ENCODE data around the gene RASAL1.

RASAL1 gene

DNA sequence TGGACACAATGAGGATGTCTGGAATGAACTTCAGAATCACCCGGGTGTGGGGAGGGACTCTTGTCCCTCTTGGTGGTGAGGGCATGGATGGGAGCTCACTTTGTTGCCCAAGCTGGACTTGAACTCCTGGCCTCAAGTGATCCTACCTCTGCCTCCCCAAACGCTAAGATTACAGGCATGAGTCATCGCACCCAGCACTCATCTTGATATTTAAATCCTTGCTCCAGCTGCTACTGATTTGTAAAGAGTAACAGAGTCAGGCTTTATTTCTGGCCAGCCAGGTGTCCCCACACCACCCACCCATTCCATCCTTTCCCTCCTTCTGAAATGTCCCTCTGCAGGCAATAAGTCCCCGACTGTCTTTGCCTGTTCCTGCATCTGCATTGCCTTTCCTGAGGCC is 44.8 kb upstream of the RASAL1 start:
- no peak overlapping the region for H3K27ac Mint-ChIP-seq
- peaks cover 4% of the 10 kb centered on the region for H3K27me3 Mint-ChIP-seq (ENCODE audit: low read depth)
- H3K4me3 Mint-ChIP-seq, result no peak overlapping the region
- H3K4me1 Mint-ChIP-seq, result peaks cover 4% of the 10 kb centered on the region
- H3K9me3 Mint-ChIP-seq, result peaks cover 6% of the 10 kb centered on the region
- TF ChIP-seq, protein P1, sequence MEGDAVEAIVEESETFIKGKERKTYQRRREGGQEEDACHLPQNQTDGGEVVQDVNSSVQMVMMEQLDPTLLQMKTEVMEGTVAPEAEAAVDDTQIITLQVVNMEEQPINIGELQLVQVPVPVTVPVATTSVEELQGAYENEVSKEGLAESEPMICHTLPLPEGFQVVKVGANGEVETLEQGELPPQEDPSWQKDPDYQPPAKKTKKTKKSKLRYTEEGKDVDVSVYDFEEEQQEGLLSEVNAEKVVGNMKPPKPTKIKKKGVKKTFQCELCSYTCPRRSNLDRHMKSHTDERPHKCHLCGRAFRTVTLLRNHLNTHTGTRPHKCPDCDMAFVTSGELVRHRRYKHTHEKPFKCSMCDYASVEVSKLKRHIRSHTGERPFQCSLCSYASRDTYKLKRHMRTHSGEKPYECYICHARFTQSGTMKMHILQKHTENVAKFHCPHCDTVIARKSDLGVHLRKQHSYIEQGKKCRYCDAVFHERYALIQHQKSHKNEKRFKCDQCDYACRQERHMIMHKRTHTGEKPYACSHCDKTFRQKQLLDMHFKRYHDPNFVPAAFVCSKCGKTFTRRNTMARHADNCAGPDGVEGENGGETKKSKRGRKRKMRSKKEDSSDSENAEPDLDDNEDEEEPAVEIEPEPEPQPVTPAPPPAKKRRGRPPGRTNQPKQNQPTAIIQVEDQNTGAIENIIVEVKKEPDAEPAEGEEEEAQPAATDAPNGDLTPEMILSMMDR (IDR thresholded peaks at IDR 0.05; ENCODE audit: unreplicated experiment in 3 of 3), result no peak
- H3K36me3 Mint-ChIP-seq (ENCODE audit: low read depth), result peaks cover 61% of the 10 kb centered on the region

DNA sequence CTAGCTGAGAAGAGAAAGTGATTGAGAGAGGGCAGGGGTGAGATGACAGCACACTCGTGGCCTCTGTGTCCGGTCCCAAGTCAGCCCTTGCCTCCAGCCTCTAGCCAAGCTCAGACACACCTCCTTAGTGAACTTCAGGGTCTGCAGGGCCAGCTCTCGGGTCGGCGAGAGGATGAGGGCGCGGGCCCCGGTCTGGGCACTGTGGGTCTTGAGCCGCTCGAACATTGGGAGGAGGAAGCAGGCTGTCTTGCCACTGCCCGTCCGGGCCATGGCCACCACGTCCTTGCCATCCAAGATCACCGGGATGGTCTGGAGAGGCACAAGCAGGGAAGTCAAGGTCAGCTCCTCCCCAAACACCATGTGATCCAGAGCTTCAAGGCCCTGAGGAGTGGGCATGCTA is 43.5 kb upstream of the RASAL1 start:
- peaks cover 4% of the 10 kb centered on the region for H3K27me3 Mint-ChIP-seq (ENCODE audit: low read depth)
- H3K36me3 Mint-ChIP-seq (ENCODE audit: low read depth), result peaks cover 69% of the 10 kb centered on the region
- no peak overlapping the region for H3K4me3 Mint-ChIP-seq
- peaks cover 6% of the 10 kb centered on the region for H3K9me3 Mint-ChIP-seq
- H3K27ac Mint-ChIP-seq, result no peak overlapping the region
- TF ChIP-seq, protein P1 (IDR thresholded peaks at IDR 0.05; ENCODE audit: unreplicated experiment in 3 of 3), result no peak
- H3K4me1 Mint-ChIP-seq, result no peaks in the 10 kb centered on the region

DNA sequence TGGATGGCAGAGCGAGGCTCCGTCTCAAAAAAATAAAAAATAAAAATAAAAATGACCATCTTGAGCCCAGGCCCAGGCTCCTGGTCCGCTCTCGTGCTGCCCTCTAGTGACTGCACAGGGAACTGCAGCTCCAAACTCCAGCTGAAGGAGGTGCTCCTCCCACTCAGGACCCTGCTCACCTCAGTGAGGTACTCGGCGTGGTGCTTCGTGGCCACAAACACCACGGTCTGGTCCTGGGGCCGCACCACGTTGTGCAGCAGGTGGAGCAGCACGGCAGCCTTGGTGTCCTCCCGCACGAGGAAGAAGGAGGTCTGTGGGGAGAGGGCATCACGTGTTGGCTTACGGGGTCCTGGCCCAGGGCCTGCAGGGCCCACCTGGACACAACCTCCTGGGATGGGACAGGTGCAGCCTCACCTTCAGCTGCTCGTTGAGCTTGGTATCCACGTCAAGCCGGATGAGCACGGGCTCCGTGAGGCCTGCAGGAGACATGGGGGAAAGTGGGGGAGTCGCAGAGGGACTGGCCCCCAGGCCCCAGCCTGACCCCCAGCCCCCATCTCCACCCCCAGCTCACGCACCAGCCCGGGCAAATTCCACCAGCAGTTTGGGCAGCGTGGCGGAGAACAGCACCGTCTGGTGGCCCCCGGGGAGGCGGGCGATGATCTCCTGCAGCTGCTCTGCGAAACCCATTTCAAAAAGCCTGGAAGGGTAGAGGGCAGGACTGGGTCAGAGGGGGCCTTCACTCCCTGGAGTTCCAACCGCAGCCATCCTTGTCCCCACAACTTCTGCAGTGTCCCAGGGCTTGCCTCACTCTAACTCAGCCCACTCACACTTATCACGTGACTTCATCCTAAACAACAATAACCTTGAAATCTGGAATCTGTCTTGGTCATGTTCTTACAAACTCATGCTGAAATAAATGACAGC is 39.2 kb upstream of the RASAL1 start:
- Mint-ChIP-seq H3K9me3 (peaks cover 6% of the 10 kb centered on the region), H3K4me3 (no peak overlapping the region), H3K4me1 (peaks cover 3% of the 10 kb centered on the region), H3K36me3 (ENCODE audit: low read depth) (peaks cover 85% of the 10 kb centered on the region), H3K27me3 (ENCODE audit: low read depth) (peaks cover 4% of the 10 kb centered on the region), H3K27ac (peak overlapping the region in 1 of 3 experiments; percentile 36)
- TF ChIP-seq, protein P1 (IDR thresholded peaks at IDR 0.05; ENCODE audit: unreplicated experiment in 3 of 3), result peak; percentile 98 to 99 (median 99)

DNA sequence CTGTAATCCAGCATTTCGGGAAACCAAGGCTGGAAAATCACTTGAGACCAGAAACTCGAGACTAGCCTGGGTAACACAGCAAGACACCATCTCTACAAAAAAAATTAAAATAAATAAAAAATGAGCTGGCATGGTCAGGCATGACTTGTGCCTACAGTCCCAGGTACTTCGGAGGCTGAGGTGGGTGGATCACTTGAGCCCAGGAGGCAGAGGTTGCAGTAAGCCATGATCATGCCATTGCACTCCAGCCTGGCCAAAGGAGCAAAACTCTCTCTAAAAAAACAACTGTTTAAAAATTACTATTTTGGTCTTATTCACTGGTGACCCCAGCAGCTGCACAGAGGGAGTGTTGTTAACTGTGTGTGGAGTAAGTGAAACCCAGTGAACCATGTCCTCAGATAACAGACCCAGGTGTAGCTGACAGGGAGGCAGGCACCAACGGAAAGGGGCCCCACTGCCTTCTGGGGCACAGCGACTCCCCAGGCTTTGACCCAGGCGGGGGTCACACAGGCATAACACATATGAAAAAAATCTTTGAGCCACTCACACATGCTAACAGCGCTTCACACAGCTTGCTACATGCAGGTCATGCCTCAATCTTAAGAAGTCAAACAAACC is 37.6 kb upstream of the RASAL1 start:
- H3K36me3 Mint-ChIP-seq (ENCODE audit: low read depth), result peaks cover 73% of the 10 kb centered on the region
- H3K4me1 Mint-ChIP-seq, result peaks cover 3% of the 10 kb centered on the region
- peaks cover 6% of the 10 kb centered on the region for H3K9me3 Mint-ChIP-seq
- H3K27ac Mint-ChIP-seq, result peak overlapping the region in 1 of 3 experiments; percentile 38
- H3K27me3 Mint-ChIP-seq (ENCODE audit: low read depth), result peaks cover 4% of the 10 kb centered on the region
- TF ChIP-seq, protein P1 (IDR thresholded peaks at IDR 0.05; ENCODE audit: unreplicated experiment in 3 of 3), result no peak
- H3K4me3 Mint-ChIP-seq, result no peak overlapping the region

DNA sequence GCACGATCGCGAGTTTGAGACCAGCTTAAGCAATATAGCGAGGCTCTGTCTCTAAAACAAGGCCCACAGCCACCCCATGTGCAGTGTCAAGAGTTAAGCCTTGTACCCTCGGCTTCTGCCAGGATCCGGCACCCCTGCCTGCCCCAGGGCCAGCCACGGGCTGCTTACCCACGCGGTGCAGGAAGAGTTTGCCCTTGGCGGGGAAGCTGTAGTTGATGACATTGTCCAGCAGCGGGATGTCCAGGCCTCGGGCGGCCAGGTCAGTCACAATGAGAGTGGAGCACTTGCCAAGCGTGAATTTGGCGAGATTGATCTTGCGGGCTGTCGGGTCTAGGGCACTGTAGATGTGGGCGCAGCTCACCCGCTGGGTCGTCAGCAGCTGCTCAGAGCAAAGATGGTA is 36.6 kb upstream of the RASAL1 start:
- Mint-ChIP-seq H3K4me1 (peaks cover 3% of the 10 kb centered on the region), H3K36me3 (ENCODE audit: low read depth) (peaks cover 63% of the 10 kb centered on the region), H3K27ac (no peak overlapping the region), H3K9me3 (peaks cover 1% of the 10 kb centered on the region), H3K27me3 (ENCODE audit: low read depth) (no peaks in the 10 kb centered on the region), H3K4me3 (no peak overlapping the region)
- TF ChIP-seq, protein P1 (IDR thresholded peaks at IDR 0.05; ENCODE audit: unreplicated experiment in 3 of 3), result no peak
